SU-DHL-6 (cell line): ENCODE measurements around the gene UBE3B.

ENCODE experiments used
- H2AFZ ChIP-seq: fragments of 200-600 bp; sonication (generic); 2 replicates; pipeline ENCODE4 v1.6.1; 2014; ENCODE audit warnings: low read depth, mild to moderate bottlenecking, moderate library complexity, mixed read lengths, antibody characterized with exemption, low read length; ENCODE audit not compliant: severe bottlenecking
- H3F3A ChIP-seq: fragments of 200-600 bp; shearing (Covaris generic); 2 replicates; pipeline ENCODE4 v1.6.0; 2016; ENCODE audit warnings: antibody characterized with exemption, mild to moderate bottlenecking; ENCODE audit not compliant: insufficient read depth
- H3K27ac ChIP-seq: fragments of 200-600 bp; sonication (generic); 2 replicates; pipeline ENCODE4 v1.5.1; 2016; ENCODE audit warnings: low read depth, mild to moderate bottlenecking, low read length, moderate library complexity, mixed read lengths
- H3K27me3 ChIP-seq: fragments of 200-600 bp; sonication (generic), shearing (Covaris generic); 2 replicates; pipeline ENCODE4 v1.6.0; 2014; ENCODE audit warnings: mild to moderate bottlenecking, low read length
- H3K36me3 ChIP-seq: fragments of 200-600 bp; sonication (generic); 2 replicates; pipeline ENCODE4 v1.6.1; 2014; ENCODE audit warnings: mild to moderate bottlenecking, low read length, mixed read lengths
- H3K4me2 ChIP-seq: fragments of 300-600, 200-600 bp; shearing (Covaris generic), sonication (generic); 2 replicates; pipeline ENCODE4 v1.6.0; 2014; ENCODE audit warnings: low read length, low read depth, mild to moderate bottlenecking; ENCODE audit not compliant: poor library complexity, severe bottlenecking
- H3K4me3 ChIP-seq: fragments of 200-600 bp; sonication (generic); 2 replicates; pipeline ENCODE4 v1.5.1; 2014; ENCODE audit warnings: antibody characterized with exemption, low read length, mild to moderate bottlenecking, mixed read lengths; ENCODE audit not compliant: insufficient read depth, poor library complexity, severe bottlenecking
- H3K79me2 ChIP-seq: fragments of 200-600 bp; sonication (generic); 2 replicates; pipeline ENCODE4 v1.6.1; 2014; ENCODE audit warnings: mild to moderate bottlenecking, low read length, moderate library complexity; ENCODE audit not compliant: insufficient read depth
- H3K9ac ChIP-seq: fragments of 200-600 bp; sonication (generic); 2 replicates; pipeline ENCODE4 v1.7.0; 2014; ENCODE audit warnings: mild to moderate bottlenecking, low read length
- H3K9me2 ChIP-seq: fragments of 200-600 bp; sonication (generic); replicated peaks from 2 replicates; pipeline ENCODE4 v1.6.1; 2014; ENCODE audit warnings: low read length; ENCODE audit not compliant: insufficient read depth
- H3K9me3 ChIP-seq: fragments of 200-600 bp; sonication (generic); 2 replicates; pipeline ENCODE4 v1.6.1; 2014; ENCODE audit warnings: low read length, mixed read lengths; ENCODE audit not compliant: insufficient read depth
- H4K20me1 ChIP-seq: fragments of 200-600 bp; sonication (generic); 2 replicates; pipeline ENCODE4 v1.6.1; 2014; ENCODE audit warnings: low read depth, mild to moderate bottlenecking, antibody characterized with exemption, low read length, moderate library complexity, mixed read lengths
- CTCF ChIP-seq: fragments of 200-600 bp; sonication (generic); IDR thresholded peaks from one replicate; pipeline ENCODE4 v1.5.1; 2017; ENCODE audit warnings: antibody characterized with exemption, mild to moderate bottlenecking, low read length, moderate library complexity; ENCODE audit not compliant: insufficient read depth, poor library complexity, severe bottlenecking
- EZH2phosphoT487 ChIP-seq: fragments of 200-600 bp; sonication (generic), shearing (Covaris generic); conservative IDR thresholded peaks from 2 replicates; pipeline ENCODE4 v1.6.1; 2018; ENCODE audit warnings: mild to moderate bottlenecking, antibody characterized with exemption, low read length, moderate library complexity, mixed read lengths

Gene UBE3B

GRCh38 chr12:109487181-109488050 lies 10.0 kb downstream of the UBE3B start:
- Histone ChIP-seq H3K4me2 (no peak overlapping the region), H3K9ac (no peak overlapping the region), H3K4me3 (no peak overlapping the region), H3K36me3 (no peaks in the 10 kb centered on the region), H2AFZ (no peak overlapping the region), H3K27ac (no peak overlapping the region), H4K20me1 (no peaks in the 10 kb centered on the region), H3K9me3 (no peaks in the 10 kb centered on the region), H3K79me2 (no peaks in the 10 kb centered on the region), H3F3A (no peaks in the 10 kb centered on the region), H3K9me2 (no peaks in the 10 kb centered on the region), H3K27me3 (no peaks in the 10 kb centered on the region)
- TF ChIP-seq CTCF (no peak), EZH2phosphoT487 (no peak)

- TF ChIP-seq CTCF (no peak), EZH2phosphoT487 (no peak)
- Histone ChIP-seq H2AFZ (no peak overlapping the region), H3K9me3 (no peaks in the 10 kb centered on the region), H3K27me3 (no peaks in the 10 kb centered on the region), H4K20me1 (no peaks in the 10 kb centered on the region), H3K9ac (no peak overlapping the region), H3K36me3 (no peaks in the 10 kb centered on the region), H3F3A (no peaks in the 10 kb centered on the region), H3K79me2 (no peaks in the 10 kb centered on the region), H3K4me3 (no peak overlapping the region), H3K4me2 (no peak overlapping the region), H3K9me2 (no peaks in the 10 kb centered on the region), H3K27ac (no peak overlapping the region)
These were observed 10.7 kb downstream of the UBE3B start for GRCh38 chr12:109488051-109488665.

GRCh38 chr12:109489016-109489954 lies 11.9 kb downstream of the UBE3B start:
- H3F3A ChIP-seq, result no peaks in the 10 kb centered on the region
- no peak overlapping the region for H2AFZ ChIP-seq
- H3K27me3 ChIP-seq, result no peaks in the 10 kb centered on the region
- H3K79me2 ChIP-seq, result no peaks in the 10 kb centered on the region
- no peak overlapping the region for H3K27ac ChIP-seq
- no peak overlapping the region for H3K9ac ChIP-seq
- H3K9me2 ChIP-seq, result no peaks in the 10 kb centered on the region
- no peaks in the 10 kb centered on the region for H3K36me3 ChIP-seq
- H3K4me2 ChIP-seq, result no peak overlapping the region
- TF ChIP-seq CTCF, result no peak
- TF ChIP-seq EZH2phosphoT487, result no peak
- no peaks in the 10 kb centered on the region for H3K9me3 ChIP-seq
- H3K4me3 ChIP-seq, result no peak overlapping the region
- H4K20me1 ChIP-seq, result no peaks in the 10 kb centered on the region
